ENCODE measurements around the gene AMN1.
A peak's percentile ranks its signal among the peaks of the same experiment; 100 is the strongest.
"Not testable (repeated sequence)": the region's sequence is repeated elsewhere in the genome, so short reads cannot be mapped to it uniquely, and the experiment has no call there.

AMN1 gene

GRCh38 chr12:31728917-31729640 lies at the start of gene AMN1:
Gene AMN1 (minus strand): TSS chr12:31729021. CDS start chr12:31729008, 13 bp downstream.
- DNase-seq, result peak; percentile 99

- DNase-seq, result no peak
Observed at GRCh38 chr12:31773867-31774266, 45.0 kb upstream of the AMN1 start.

- DNase-seq, result no peak
Observed at GRCh38 chr12:31773223-31773750, 44.5 kb upstream of the AMN1 start.

DNA sequence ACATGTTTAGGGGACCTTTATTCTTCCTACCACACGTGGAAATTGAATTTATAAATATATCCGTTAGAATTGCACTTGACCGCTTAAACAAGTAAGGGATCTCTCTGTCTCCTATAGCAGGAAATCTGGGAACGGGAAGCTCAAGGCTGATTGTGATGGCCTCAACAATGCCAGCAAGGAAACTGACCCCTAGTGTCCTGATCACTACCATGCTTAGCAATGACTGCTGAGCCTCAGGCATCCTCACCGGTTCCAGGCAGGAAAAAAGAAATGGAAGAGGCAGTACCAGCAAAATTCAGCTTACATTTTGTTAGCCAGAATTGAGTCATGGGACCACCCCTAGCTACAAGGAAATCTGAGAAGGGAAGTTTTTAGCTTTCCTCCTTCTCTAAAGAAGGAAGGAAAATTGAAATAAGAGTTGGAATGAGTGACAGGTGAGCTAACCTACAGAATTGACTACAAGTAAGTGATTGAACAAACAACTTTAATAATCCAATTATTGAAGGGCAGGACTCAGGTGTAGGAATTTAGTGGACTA lies 43.9 kb upstream of the AMN1 start:
- DNase-seq, result no peak

DNA sequence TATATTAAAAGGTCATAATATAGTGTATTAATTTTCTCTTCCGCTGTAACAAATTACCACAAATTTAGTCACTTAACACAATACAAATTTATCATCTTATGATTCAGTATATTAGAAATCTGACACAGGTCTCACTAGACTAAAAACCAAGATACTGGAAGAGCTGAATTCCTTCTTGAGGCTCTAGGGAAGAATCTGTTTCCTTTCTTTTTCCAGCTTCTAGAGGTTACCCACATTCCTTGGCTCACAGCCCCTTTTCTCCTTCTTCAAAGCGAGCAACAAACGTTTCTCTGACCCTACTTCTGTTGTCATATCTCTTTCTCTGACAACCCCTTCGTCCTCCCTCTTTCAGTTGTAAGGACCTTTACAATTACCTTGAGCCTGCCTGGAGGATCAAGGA lies 43.4 kb upstream of the AMN1 start:
- no peak for DNase-seq

GRCh38 chr12:31768046-31768445 lies 39.2 kb upstream of the AMN1 start:
- DNase-seq, result no peak

- DNase-seq, result no peak
Observed at GRCh38 chr12:31765931-31766330, 37.1 kb upstream of the AMN1 start.

DNA sequence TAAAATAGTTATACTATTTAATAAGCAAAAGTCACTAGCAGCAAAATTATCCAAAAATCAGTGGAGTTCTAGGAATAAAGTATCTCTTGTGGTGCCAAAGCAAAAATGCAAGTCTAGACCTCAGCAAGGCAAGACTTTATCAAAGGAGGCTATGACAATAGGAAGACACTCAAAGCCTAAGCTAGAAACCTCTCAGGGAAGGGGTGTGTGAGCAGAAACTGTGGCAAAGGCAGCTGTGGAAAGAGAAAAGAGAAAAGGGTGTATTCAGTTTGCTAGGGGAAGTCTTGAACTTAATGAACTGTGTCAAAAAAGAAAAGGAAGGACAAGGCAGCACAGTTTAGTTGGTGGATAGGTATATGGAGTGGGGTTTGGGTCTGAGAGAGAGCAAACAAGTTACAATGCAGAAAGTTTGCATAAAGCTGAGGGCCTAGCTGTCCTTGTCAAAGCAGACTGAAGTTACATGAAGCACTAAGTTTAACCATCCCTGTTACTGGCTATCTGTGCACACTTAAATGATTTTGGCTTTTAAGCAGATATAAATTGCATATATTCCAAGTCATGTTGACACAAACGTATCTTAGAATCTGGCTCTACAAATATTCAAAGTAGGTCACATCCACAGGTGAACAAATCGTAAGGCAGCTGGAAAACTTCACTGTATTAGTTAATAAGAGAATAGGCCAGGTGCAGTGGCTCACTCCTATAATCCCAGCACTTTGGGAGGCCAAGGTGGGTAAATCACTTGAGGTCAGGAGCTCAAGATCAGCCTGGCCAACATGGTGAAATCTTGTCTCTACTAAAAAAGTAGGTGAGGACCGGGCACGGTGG lies 31.0 kb upstream of the AMN1 start:
- DNase-seq, result no peak

DNA sequence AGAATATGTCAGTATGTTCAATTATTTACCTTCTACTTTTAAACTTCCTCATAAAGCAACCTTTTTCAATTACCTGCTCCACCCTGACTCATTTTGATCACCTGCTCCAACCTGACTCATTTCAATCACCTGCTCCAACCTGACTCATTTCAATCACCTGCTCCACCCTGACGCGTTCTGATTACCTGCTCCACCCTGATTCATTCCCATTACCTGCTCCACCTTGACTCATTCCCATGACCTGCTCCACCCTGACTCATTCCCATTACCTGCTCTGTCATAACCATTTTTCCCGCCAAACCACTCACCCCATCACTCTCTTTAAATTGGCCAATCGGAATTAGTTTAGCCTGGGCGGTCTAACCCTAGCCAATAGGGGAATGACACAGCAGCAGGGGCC lies 29.5 kb upstream of the AMN1 start:
- not testable (repeated sequence) for DNase-seq

DNA sequence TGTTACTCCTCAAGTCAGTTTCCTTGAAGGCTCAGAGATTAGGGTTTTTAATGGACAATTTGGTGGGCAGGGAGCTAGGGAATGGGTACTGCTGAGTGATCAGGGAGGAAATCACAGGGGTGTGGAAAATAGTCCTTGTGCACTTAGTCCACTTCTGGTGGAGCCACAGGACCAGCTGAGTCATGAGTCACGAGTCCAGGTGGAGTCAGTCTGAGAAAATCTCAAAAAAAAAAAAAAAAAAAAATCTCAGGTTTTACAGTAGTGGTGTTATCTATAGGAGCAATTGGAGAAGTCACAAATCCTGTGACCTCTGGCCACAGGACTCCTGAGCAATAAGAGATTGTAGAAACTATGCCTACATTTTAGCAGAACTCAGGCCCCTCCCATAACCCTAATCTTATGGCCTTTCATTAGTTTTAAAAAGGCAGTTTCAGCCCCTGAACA lies 28.2 kb upstream of the AMN1 start:
- no peak for DNase-seq

GRCh38 chr12:31752450-31752849 lies 23.6 kb upstream of the AMN1 start:
- DNase-seq, result no peak

GRCh38 chr12:31751085-31751484 lies 22.3 kb upstream of the AMN1 start:
- no peak for DNase-seq

- no peak for DNase-seq
Observed at GRCh38 chr12:31750747-31751039, 21.9 kb upstream of the AMN1 start.

- peak; percentile 53 for DNase-seq
Observed at GRCh38 chr12:31749024-31749704, 20.3 kb upstream of the AMN1 start.

DNA sequence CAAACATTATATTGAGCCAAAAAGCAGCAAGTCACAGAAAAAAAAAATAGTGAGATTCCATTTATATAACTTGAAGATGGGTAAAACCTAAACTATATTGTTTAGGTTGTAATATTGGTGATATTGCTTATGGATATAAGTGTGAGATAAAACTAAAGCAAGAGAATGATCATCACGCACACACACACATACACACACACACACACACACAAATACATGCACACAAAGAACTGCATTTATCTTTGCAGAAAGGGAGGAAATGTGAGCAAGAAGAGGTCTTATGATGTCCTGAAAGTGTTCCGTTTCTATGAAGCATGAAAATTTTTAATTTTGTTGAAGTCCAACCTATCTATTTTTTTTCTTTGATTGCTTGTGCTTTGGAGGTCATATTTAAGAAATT lies 16.4 kb upstream of the AMN1 start:
- no peak for DNase-seq

- DNase-seq, result not testable (repeated sequence)
Observed at GRCh38 chr12:31744363-31744762, 15.5 kb upstream of the AMN1 start.

DNA sequence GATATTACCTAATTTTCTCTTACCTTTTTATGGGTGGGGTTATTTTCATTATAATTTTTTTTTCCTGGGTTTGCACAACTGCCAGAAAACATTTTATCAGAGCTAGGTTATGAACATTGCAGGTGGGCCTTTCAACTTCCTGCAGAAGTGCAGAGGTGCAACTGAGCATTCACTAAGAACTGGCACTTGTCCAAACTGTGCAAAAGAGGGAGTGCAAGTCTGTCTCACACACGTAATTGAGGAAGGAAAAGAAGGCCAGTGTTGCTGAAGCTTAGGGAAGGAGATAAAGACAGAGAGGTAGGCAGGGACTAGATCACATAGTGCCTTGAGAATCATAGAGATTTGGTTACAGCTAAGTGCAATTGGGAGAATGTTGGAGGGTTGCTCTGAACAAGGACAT lies 14.1 kb upstream of the AMN1 start:
- DNase-seq, result no peak

DNA sequence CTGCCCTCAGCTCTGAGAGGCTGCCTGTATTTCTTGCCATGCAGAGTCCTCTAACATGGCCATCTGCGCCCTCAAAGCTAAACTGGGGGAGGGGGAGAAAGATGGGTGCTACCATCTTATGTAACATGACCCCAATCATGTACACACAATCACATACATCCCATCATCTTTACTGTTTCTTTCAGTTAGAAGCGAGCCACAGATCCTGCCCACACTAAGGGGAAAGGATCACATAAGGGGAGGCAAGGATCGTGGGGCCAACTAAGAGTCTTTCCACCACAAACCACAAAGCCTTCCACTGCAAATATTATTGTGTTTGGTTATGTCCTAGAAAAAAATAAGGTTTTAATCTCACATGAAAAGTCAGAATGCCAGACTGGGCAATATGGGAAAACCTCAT lies 11.8 kb upstream of the AMN1 start:
- DNase-seq, result no peak

DNA sequence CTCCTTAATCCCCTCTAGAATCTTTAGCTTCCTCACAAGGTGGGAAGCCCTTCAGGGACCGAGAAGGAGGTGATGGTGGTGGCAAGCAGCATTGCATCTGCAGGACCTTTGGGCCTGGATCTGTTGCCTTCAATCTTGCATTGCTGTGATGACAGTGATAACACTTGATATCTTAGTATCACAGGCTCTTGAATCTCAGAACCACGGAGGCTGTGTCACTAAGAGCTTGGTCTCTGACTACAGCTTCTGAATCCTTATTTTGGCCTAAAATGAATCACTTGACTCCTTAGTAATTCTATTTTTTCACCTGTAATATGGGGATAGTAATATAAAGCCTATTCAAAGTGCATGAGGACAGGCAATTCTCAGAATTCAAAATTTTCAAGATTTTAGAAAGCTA lies 8.9 kb upstream of the AMN1 start:
- DNase-seq, result no peak

- DNase-seq, result no peak
Observed at GRCh38 chr12:31737345-31737744, 8.5 kb upstream of the AMN1 start.

- DNase-seq, result peak; percentile 59
Observed at GRCh38 chr12:31736472-31736871, 7.7 kb upstream of the AMN1 start.

- not testable (repeated sequence) for DNase-seq
Observed at GRCh38 chr12:31733549-31734432, 5.0 kb upstream of the AMN1 start.
